HEK293T (cell line): ENCODE measurements around the gene ATG16L1.

Source experiments
- CTCF ChIA-PET: fragments of 350-600 bp; formaldehyde crosslinking; extraction: SDS; loops from one replicate; lab custom pipeline; 2021; ENCODE audit warnings: antibody characterized with exemption, inconsistent platforms; lab: Yijun Ruan, JAX
- POLR2A ChIA-PET: fragments of 350-600 bp; formaldehyde crosslinking; extraction: SDS; loops from one replicate; lab custom pipeline; 2020; ENCODE audit warnings: antibody characterized with exemption, inconsistent platforms; lab: Yijun Ruan, JAX
- DNase-seq: peaks from one replicate; pipeline ENCODE4 v3.0.0; 2012; ENCODE audit warnings: mixed read lengths; ENCODE audit errors: extremely low spot score
- ARNT ChIP-seq: fragments of 450-650 bp; IDR thresholded peaks from 2 replicates; pipeline ENCODE4 v1.6.1; 2017; ENCODE audit warnings: mild to moderate bottlenecking
- BHLHE40 ChIP-seq: fragments of 450-650 bp; IDR thresholded peaks from 2 replicates; pipeline ENCODE4 v1.6.1; 2016; ENCODE audit warnings: mild to moderate bottlenecking, moderate library complexity, borderline replicate concordance
- CTBP1 ChIP-seq: fragments of 450-650 bp; IDR thresholded peaks from 2 replicates; pipeline ENCODE4 v1.6.1; 2016; ENCODE audit warnings: borderline replicate concordance
- ELF4 ChIP-seq: fragments of 450-650 bp; IDR thresholded peaks from 2 replicates; pipeline ENCODE4 v1.6.1; 2017; ENCODE audit warnings: antibody characterized with exemption
- FOXA1 ChIP-seq: fragments of 450-650 bp; IDR thresholded peaks from 2 replicates; pipeline ENCODE4 v1.6.1; 2016; ENCODE audit warnings: mild to moderate bottlenecking
- FOXK2 ChIP-seq: fragments of 450-650 bp; IDR thresholded peaks from 2 replicates; pipeline ENCODE4 v1.6.1; 2016; ENCODE audit warnings: mild to moderate bottlenecking
- FOXM1 ChIP-seq: fragments of 450-650 bp; IDR thresholded peaks from 2 replicates; pipeline ENCODE4 v1.6.1; 2017; ENCODE audit warnings: mild to moderate bottlenecking, borderline replicate concordance
- HDGF ChIP-seq: fragments of 450-650 bp; IDR thresholded peaks from 2 replicates; pipeline ENCODE4 v1.6.1; 2017; ENCODE audit warnings: antibody characterized with exemption, borderline replicate concordance
- L3MBTL2 ChIP-seq: fragments of 450-650 bp; conservative IDR thresholded peaks from 2 replicates; pipeline ENCODE4 v1.6.1; 2016; ENCODE audit warnings: mild to moderate bottlenecking
- LEF1 ChIP-seq: fragments of 450-650 bp; IDR thresholded peaks from 2 replicates; pipeline ENCODE4 v1.6.1; 2017; ENCODE audit warnings: mild to moderate bottlenecking, borderline replicate concordance
- NFRKB ChIP-seq: fragments of 450-650 bp; IDR thresholded peaks from 2 replicates; pipeline ENCODE4 v1.6.1; 2016; ENCODE audit warnings: mild to moderate bottlenecking, moderate library complexity
- SP1 ChIP-seq: fragments of 450-650 bp; IDR thresholded peaks from 2 replicates; pipeline ENCODE4 v1.6.1; 2017
- SUZ12 ChIP-seq: fragments of 450-650 bp; IDR thresholded peaks from 2 replicates; pipeline ENCODE4 v1.6.1; 2016; ENCODE audit warnings: mild to moderate bottlenecking
- TARDBP ChIP-seq: fragments of 450-650 bp; IDR thresholded peaks from 2 replicates; pipeline ENCODE4 v1.6.1; 2016
- ZNF384 ChIP-seq: fragments of 450-650 bp; IDR thresholded peaks from 2 replicates; pipeline ENCODE4 v1.6.1; 2016
- TF ChIP-seq, protein P1 (sequence below): fragments of 450-650 bp; IDR thresholded peaks from 2 replicates; pipeline ENCODE4 v1.6.1; 2016

Gene ATG16L1

GRCh38 chr2:233303252-233303651, 51.8 kb downstream of the ATG16L1 start:
- ChIA-PET CTCF (interaction anchor here (0.6 to 0.7 kb wide), 2 partner anchors 69 to 189 kb away, joined by 3 read pairs; no protein-coding TSS in a partner anchor), POLR2A (no interaction called here)
- DNase-seq: no peak
- TF ChIP-seq SP1: no peak
- no peak for TF ChIP-seq SUZ12

DNA sequence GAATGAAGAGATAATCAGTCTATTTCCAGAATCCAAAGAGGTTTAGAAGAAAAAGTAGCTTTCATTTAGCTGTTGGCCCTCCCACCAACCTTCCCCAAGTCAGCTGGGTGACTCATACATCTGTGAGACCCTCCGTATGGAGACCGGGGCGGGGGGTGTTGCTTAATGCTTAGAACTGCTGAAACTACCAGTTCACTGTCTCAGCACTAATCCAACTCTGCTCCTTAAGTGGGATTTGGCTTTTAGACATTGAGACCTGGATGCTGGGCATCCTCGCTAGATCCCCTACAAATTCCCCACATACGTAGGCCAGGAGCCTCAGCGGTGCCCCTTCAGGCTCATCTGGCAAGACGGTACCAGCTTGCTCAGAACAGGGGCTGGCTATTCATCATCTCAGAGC, 56.1 kb downstream of the ATG16L1 start, which contains the start of gene SAG:
TSS of gene SAG (plus strand) at position 252 of the 400 bp plus-strand sequence. CDS start 1,374 bp downstream, outside the sequence.
- DNase-seq: no peak
- no peak for TF ChIP-seq BHLHE40
- no peak for TF ChIP-seq FOXK2
- TF ChIP-seq HDGF: no peak
- TF ChIP-seq L3MBTL2: no peak
- no peak for TF ChIP-seq FOXA1
- TF ChIP-seq, protein P1, sequence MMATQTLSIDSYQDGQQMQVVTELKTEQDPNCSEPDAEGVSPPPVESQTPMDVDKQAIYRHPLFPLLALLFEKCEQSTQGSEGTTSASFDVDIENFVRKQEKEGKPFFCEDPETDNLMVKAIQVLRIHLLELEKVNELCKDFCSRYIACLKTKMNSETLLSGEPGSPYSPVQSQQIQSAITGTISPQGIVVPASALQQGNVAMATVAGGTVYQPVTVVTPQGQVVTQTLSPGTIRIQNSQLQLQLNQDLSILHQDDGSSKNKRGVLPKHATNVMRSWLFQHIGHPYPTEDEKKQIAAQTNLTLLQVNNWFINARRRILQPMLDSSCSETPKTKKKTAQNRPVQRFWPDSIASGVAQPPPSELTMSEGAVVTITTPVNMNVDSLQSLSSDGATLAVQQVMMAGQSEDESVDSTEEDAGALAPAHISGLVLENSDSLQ: no peak
- no peak for TF ChIP-seq CTBP1
- no peak for TF ChIP-seq LEF1
- TF ChIP-seq NFRKB: no peak
- TF ChIP-seq ZNF384: no peak
- no peak for TF ChIP-seq FOXM1
- no peak for TF ChIP-seq SP1
- POLR2A ChIA-PET: no interaction called here
- CTCF ChIA-PET: no interaction called here

GRCh38 chr2:233311241-233311926, 59.9 kb downstream of the ATG16L1 start:
- TF ChIP-seq ARNT (no peak), L3MBTL2 (no peak)
- ChIA-PET CTCF (no interaction called here), POLR2A (no interaction called here)

DNA sequence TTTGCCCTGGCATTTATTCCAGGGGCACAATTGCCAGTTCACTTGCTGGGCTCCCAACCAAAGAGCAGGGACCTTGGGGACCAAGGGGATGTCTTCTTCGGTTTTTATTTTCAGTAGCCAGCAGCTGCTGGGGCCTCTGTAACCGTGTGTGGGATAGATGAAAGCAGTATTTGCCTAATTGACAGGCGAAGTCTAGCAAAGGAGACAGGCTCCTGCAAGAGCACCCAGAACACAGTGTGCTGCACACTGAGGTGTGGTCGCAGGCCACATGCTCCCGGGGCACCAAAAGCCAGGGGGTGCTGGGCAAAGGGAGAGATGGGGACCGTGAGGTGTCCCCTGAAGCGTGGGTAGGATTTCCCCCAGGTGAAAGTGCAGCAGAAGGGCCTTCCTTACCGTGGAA, 61.4 kb downstream of the ATG16L1 start:
- DNase-seq: no peak
- CTCF ChIA-PET: no interaction called here
- no peak for TF ChIP-seq L3MBTL2
- no peak for TF ChIP-seq ARNT
- no peak for TF ChIP-seq NFRKB
- TF ChIP-seq ZNF384: no peak
- no peak for TF ChIP-seq FOXK2
- no peak for TF ChIP-seq SUZ12
- no peak for TF ChIP-seq TARDBP
- no peak for TF ChIP-seq LEF1
- TF ChIP-seq ELF4: no peak
- no peak for TF ChIP-seq BHLHE40
- no peak for TF ChIP-seq SP1
- no peak for TF ChIP-seq FOXM1
- no peak for TF ChIP-seq FOXA1
- TF ChIP-seq, protein P1: no peak
- TF ChIP-seq CTBP1: no peak
- TF ChIP-seq HDGF: no peak
- POLR2A ChIA-PET: no interaction called here

More at GRCh38 chr2:233311241-233311926, 59.9 kb downstream of the ATG16L1 start:
- no peak for DNase-seq

DNA sequence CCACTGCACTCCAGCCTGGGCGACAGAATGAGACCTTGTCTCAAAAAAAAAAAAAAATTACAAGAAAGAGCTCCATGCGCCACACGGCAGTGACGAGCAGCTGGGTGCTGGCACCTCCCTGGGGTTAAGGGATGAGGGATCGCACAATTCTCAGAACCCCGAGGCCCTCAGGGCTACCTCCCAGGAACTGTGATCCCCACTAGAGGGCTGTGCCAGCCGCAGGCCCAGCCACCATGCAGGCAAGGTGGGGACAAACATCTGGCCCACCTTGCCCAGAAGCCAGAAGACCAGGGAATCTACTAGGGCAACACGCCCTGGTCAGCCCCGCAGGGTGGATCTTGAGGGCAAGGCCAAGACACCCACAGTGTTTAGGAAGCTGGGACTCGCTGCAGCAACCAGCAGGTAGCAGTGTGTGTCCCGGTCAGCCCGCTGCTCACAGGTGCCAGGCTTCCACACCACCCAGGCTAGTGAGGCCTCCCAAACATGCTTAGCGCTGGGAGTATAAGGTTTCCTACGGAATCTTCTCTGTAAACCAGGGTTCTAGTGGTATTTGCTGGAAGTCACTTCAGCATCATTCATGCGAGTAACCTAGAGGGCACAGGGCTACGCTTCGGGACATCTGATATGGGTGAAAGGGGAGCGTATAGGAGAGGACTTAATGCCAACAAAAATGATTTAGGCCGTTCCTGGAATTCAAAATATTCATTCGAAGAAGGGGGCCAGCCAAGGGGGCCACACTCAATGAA, 62.9 kb downstream of the ATG16L1 start:
- ChIA-PET CTCF (no interaction called here), POLR2A (no interaction called here)

GRCh38 chr2:233317196-233317943, 65.9 kb downstream of the ATG16L1 start:
- CTCF ChIA-PET: no interaction called here
- no peak for DNase-seq
- POLR2A ChIA-PET: no interaction called here
- no peak for TF ChIP-seq SUZ12
- no peak for TF ChIP-seq CTBP1
- no peak for TF ChIP-seq L3MBTL2
- TF ChIP-seq TARDBP: no peak
- no peak for TF ChIP-seq BHLHE40
- TF ChIP-seq, protein P1: no peak
- no peak for TF ChIP-seq FOXA1
- TF ChIP-seq LEF1: no peak
- TF ChIP-seq ARNT: no peak
- TF ChIP-seq HDGF: no peak
- no peak for TF ChIP-seq SP1

More for the DNA sequence above, 62.9 kb downstream of the ATG16L1 start:
- TF ChIP-seq TARDBP: no peak
- no peak for TF ChIP-seq LEF1
- no peak for TF ChIP-seq FOXM1
- DNase-seq: no peak
